ENCODE data around the gene FAM222A.

The FAM222A gene

DNA sequence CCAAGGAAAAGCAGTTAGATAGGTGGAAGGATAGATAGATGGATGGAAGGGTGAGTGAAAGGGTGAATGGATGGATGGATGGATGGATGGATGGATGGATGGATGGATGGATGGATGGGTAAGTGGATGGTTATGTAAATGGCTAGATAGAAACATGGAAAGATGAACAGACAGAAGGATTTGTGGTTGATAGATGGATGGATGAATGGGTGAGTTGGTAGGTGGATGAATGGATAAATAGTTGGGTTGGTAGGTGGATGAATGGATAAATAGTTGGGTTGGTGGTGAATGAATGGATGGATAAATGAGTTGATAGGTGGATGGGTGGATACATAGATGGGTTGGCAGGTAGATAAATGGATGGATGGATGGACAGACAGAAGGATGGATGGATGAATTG, 30.3 kb upstream of the FAM222A start:
- no peak for TF ChIP-seq OSR1 (CRISPR knock-in tag; IDR thresholded peaks at IDR 0.05)
- TF ChIP-seq, protein P1, sequence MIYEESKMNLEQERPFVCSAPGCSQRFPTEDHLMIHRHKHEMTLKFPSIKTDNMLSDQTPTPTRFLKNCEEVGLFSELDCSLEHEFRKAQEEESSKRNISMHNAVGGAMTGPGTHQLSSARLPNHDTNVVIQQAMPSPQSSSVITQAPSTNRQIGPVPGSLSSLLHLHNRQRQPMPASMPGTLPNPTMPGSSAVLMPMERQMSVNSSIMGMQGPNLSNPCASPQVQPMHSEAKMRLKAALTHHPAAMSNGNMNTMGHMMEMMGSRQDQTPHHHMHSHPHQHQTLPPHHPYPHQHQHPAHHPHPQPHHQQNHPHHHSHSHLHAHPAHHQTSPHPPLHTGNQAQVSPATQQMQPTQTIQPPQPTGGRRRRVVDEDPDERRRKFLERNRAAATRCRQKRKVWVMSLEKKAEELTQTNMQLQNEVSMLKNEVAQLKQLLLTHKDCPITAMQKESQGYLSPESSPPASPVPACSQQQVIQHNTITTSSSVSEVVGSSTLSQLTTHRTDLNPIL (CRISPR knock-in tag; IDR thresholded peaks at IDR 0.05; ENCODE audit: low read depth) = no peak
- no peak for TF ChIP-seq CSDC2 (CRISPR knock-in tag; IDR thresholded peaks at IDR 0.05)
- TF ChIP-seq GLIS3 (CRISPR knock-in tag; IDR thresholded peaks at IDR 0.05) = no peak
- no peak for TF ChIP-seq RARB (CRISPR knock-in tag; IDR thresholded peaks at IDR 0.05)
- TF ChIP-seq, protein P2, sequence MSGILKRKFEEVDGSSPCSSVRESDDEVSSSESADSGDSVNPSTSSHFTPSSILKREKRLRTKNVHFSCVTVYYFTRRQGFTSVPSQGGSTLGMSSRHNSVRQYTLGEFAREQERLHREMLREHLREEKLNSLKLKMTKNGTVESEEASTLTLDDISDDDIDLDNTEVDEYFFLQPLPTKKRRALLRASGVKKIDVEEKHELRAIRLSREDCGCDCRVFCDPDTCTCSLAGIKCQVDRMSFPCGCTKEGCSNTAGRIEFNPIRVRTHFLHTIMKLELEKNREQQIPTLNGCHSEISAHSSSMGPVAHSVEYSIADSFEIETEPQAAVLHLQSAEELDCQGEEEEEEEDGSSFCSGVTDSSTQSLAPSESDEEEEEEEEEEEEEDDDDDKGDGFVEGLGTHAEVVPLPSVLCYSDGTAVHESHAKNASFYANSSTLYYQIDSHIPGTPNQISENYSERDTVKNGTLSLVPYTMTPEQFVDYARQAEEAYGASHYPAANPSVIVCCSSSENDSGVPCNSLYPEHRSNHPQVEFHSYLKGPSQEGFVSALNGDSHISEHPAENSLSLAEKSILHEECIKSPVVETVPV (CRISPR knock-in tag; IDR thresholded peaks at IDR 0.05) = no peak
- TF ChIP-seq PPARA (CRISPR knock-in tag; IDR thresholded peaks at IDR 0.05; ENCODE audit: borderline replicate concordance) = no peak
- no peak for TF ChIP-seq ESRRG (CRISPR knock-in tag; IDR thresholded peaks at IDR 0.05)
- TF ChIP-seq ZNF565 (CRISPR knock-in tag; conservative IDR thresholded peaks at IDR 0.05; ENCODE audit: low read depth) = no peak
- ATAC-seq = no peak

DNA sequence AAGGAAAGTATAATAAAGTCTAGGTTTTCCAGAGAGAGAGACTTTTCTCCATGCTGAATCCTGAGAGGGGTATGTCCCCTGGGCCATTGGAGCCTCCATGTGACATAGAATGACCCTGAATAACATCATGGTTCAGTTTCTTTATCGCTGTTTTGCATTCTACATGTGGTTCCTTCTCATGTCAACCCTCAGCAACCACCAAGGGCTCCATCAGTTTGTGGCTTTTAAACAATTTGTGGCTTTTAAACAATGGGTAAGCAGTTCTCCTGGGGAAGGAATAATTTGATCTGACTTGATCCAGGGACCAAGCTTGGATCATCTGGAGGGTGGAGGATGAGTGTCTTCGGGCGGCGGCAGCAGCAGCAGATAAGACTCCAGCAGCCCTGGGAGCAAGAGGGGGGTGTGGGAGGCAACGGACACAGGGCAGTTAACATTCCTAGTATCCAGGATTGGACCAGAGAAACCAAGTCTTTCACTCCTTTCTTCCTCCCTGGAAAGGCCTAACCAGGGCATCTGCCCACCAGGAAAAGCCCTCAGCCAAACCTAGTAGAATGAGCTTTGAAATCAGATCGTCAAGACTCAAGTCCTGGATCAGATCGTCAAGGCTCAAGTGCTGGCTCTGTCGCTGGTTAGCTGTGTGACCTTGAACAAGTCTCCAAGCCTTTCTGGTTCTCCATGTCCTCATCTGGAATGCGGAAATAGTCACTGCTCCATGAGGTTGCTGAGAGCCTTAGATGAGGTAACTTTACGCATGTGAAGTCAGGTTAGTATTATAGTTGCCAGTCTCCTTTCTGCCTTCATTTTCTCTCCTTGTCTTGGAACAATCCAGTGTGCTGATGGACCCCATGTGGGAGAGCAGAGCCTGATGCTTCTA, 27.8 kb upstream of the FAM222A start:
- ATAC-seq = no peak
- TF ChIP-seq BACH2 (CRISPR knock-in tag; IDR thresholded peaks at IDR 0.05; ENCODE audit: borderline replicate concordance) (no peak), RARB (CRISPR knock-in tag; IDR thresholded peaks at IDR 0.05) (no peak), ARNTL (CRISPR knock-in tag; IDR thresholded peaks at IDR 0.05; ENCODE audit: borderline replicate concordance, low read depth) (no peak), TOX (CRISPR knock-in tag; IDR thresholded peaks at IDR 0.05; ENCODE audit: borderline replicate concordance) (no peak), PPARA (CRISPR knock-in tag; IDR thresholded peaks at IDR 0.05; ENCODE audit: borderline replicate concordance) (no peak), ZFP3 (CRISPR knock-in tag; IDR thresholded peaks at IDR 0.05) (no peak), ZNF565 (CRISPR knock-in tag; conservative IDR thresholded peaks at IDR 0.05; ENCODE audit: low read depth) (no peak), CSDC2 (CRISPR knock-in tag; IDR thresholded peaks at IDR 0.05) (no peak)
- TF ChIP-seq, protein P3, sequence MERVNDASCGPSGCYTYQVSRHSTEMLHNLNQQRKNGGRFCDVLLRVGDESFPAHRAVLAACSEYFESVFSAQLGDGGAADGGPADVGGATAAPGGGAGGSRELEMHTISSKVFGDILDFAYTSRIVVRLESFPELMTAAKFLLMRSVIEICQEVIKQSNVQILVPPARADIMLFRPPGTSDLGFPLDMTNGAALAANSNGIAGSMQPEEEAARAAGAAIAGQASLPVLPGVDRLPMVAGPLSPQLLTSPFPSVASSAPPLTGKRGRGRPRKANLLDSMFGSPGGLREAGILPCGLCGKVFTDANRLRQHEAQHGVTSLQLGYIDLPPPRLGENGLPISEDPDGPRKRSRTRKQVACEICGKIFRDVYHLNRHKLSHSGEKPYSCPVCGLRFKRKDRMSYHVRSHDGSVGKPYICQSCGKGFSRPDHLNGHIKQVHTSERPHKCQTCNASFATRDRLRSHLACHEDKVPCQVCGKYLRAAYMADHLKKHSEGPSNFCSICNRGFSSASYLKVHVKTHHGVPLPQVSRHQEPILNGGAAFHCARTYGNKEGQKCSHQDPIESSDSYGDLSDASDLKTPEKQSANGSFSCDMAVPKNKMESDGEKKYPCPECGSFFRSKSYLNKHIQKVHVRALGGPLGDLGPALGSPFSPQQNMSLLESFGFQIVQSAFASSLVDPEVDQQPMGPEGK (CRISPR knock-in tag; IDR thresholded peaks at IDR 0.05; ENCODE audit: borderline replicate concordance) = no peak
- TF ChIP-seq, protein P4, sequence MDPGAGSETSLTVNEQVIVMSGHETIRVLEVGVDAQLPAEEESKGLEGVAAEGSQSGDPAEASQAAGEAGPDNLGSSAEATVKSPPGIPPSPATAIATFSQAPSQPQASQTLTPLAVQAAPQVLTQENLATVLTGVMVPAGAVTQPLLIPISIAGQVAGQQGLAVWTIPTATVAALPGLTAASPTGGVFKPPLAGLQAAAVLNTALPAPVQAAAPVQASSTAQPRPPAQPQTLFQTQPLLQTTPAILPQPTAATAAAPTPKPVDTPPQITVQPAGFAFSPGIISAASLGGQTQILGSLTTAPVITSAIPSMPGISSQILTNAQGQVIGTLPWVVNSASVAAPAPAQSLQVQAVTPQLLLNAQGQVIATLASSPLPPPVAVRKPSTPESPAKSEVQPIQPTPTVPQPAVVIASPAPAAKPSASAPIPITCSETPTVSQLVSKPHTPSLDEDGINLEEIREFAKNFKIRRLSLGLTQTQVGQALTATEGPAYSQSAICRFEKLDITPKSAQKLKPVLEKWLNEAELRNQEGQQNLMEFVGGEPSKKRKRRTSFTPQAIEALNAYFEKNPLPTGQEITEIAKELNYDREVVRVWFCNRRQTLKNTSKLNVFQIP (CRISPR knock-in tag; IDR thresholded peaks at IDR 0.05; ENCODE audit: borderline replicate concordance, low read depth) = no peak
- TF ChIP-seq, protein P2 (CRISPR knock-in tag; IDR thresholded peaks at IDR 0.05) = no peak

DNA sequence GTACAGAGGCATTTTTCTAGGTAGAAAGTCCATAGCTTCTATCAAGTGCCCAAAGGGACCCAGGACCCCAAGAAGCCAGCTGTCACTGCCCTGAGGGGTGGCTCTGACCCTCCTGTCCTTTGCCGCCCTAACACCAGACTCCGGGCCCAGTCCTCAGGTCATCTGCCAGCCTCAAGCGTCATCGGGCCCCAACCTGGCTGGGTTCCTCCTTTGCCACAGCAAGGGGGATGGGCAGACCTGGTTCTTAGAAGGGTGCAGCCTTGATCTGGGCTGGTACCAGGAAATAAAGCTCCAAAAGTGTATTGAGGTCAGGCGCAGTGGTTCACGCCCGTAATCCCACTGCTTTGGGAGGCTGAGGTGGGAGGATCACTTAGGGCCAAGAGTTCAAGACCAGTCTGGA, 27.1 kb upstream of the FAM222A start:
- TF ChIP-seq SNAI2 (CRISPR knock-in tag; IDR thresholded peaks at IDR 0.05) (no peak), ESRRG (CRISPR knock-in tag; IDR thresholded peaks at IDR 0.05) (no peak), ZFP30 (CRISPR knock-in tag; IDR thresholded peaks at IDR 0.05) (no peak), GLIS3 (CRISPR knock-in tag; IDR thresholded peaks at IDR 0.05) (no peak), ZC3H10 (CRISPR knock-in tag; IDR thresholded peaks at IDR 0.05) (no peak), TOX (CRISPR knock-in tag; IDR thresholded peaks at IDR 0.05; ENCODE audit: borderline replicate concordance) (no peak)
- TF ChIP-seq, protein P5, sequence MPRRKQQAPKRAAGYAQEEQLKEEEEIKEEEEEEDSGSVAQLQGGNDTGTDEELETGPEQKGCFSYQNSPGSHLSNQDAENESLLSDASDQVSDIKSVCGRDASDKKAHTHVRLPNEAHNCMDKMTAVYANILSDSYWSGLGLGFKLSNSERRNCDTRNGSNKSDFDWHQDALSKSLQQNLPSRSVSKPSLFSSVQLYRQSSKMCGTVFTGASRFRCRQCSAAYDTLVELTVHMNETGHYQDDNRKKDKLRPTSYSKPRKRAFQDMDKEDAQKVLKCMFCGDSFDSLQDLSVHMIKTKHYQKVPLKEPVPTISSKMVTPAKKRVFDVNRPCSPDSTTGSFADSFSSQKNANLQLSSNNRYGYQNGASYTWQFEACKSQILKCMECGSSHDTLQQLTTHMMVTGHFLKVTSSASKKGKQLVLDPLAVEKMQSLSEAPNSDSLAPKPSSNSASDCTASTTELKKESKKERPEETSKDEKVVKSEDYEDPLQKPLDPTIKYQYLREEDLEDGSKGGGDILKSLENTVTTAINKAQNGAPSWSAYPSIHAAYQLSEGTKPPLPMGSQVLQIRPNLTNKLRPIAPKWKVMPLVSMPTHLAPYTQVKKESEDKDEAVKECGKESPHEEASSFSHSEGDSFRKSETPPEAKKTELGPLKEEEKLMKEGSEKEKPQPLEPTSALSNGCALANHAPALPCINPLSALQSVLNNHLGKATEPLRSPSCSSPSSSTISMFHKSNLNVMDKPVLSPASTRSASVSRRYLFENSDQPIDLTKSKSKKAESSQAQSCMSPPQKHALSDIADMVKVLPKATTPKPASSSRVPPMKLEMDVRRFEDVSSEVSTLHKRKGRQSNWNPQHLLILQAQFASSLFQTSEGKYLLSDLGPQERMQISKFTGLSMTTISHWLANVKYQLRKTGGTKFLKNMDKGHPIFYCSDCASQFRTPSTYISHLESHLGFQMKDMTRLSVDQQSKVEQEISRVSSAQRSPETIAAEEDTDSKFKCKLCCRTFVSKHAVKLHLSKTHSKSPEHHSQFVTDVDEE (CRISPR knock-in tag; IDR thresholded peaks at IDR 0.05) = no peak
- no peak for ATAC-seq

All from SK-N-SH treated with all-trans-retinoic acid at 6 μM for 48 hours (cell line).